Urothelium cell line (cell line): ENCODE results near the gene SLC38A10.

ENCODE experiments used
- DNase-seq: peaks from one replicate; pipeline ENCODE4 v3.0.0; 2011; ENCODE audit warnings: low spot score, mixed read lengths
- FAIRE-seq: peaks from 2 replicates; lab custom pipeline; 2011; peaks lifted over from hg19 to GRCh38; lab: Jason Lieb, UNC

Gene SLC38A10

DNA sequence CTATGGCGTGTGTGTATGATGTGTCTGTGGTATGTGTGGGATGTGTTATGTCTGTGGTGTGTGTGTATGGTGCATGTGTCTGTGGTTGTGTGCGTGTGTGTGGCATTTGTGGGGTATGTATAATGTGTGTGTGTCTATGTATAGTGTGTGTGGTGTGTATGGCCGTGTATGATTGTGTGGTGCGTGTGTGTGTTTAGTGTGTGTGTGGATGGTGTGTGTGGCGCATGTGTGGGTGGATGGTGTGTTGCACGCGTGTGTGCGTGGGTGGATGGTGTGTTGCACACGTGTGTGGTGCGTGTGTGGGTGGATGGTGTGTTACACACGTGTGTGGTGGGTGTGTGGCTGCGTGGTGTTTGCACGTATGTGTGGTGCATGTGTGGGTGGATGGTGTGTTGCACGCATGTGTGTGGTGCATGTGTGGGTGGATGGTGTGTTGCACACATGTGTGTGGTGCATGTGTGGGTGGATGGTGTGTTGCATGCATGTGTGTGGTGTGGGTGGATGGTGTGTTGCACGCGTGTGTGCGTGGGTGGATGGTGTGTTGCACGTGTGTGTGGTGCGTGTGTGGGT is 5.6 kb upstream of the SLC38A10 start:
- FAIRE-seq (peak; percentile 100), DNase-seq (no peak)

DNA sequence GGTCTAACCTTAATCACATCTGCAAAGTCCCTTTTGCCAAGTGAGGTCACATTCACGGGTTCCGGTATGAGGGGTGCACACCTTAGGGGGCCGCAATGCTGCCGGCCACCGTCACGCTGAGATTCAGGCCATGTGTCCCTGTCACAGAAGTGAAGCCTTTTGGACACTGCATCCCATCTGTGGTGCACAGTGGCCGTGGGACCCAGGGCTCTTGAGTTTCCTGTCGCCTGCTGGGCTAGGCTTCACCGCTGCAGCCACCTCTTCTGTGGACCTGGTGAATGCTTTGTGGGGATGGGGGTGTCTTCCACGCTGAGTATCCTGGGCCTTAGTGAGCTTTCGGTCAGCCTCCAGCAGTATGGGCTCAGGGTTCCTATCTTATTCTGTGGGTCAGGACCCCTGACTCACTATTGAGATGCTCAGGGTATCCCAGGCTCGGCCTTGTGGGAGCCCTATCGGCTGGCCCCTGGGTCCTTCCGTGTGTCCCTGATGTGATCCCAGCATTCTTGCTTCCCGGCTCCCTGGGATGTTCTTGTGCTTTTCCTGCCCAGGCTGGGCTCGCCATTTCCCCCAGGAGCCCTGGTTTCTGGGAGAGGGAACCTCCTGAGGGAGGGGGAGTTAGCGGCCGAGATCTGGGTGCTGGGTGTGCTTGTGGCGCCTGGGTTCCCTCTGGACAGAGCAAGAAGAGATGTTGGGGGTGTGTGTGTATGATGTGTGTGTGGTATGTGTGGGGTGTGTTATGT is 4.9 kb upstream of the SLC38A10 start:
- DNase-seq (no peak), FAIRE-seq (no peak)

DNA sequence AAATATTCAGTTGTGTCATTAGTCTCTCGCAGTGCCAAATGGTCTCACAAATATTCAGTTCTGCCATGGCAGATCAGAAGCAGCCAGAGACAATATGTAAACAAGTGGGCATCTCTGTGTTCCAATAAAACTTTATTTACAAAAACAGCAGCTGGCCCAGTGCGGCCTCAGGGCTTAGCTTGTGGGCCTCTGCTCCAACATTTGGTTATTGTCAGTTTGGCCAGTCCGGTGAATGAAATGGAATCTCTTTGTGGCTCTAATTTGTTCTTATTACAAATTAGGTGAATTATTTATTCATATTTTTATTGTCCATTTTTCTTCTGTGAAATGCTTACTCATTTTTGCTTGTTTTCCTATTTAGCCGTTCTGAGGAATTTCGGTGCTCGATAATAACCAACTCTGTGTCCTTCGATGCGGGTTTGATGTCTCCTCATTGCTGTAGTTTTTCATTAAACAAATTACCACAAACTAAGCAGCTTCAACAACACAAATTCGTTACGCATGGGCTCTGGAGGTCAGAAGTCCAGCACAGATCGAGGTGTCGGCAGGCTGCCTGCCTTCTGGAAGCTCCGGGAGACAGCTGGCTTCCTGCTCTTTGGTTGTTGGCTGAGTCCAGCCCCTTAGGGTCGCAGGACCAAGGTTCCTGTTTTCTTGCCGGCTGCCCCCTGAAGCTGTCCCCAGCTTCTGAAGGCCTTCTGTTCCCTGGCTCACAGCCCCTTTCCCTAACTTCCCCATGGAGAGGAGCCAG is 4.1 kb upstream of the SLC38A10 start:
- no peak for FAIRE-seq
- DNase-seq: no peak

DNA sequence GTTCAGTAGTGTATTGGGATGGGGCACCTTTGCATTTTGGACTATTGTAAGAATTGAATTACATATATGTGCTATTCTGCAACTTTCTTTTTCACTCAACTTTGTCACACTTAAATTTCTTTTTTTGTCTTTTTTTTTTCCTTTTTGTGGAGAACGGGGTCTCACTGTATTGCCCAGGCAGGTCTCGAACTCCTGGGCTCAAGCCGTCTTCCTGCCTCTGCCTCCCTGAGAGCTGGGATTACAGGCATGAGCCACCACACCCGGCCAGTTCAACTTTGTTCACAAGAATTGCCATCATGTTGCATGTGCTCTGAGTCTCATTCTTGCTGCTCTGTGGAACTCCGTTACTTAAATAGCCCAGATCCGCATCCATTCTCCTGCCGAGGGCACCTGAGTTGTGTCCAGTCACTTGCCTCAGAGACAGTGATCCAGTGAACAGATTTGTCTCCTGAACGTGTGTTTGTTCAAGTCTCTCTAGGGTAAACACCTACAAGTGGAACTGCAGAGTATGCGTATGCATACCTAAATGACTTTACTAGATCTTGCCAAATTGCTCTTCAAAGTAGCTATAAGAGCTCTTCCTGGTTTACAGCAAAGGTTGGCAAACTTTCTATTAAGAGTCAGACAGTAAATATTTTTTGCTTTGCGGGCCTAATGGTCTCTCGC is 3.4 kb upstream of the SLC38A10 start:
- no peak for FAIRE-seq

DNA sequence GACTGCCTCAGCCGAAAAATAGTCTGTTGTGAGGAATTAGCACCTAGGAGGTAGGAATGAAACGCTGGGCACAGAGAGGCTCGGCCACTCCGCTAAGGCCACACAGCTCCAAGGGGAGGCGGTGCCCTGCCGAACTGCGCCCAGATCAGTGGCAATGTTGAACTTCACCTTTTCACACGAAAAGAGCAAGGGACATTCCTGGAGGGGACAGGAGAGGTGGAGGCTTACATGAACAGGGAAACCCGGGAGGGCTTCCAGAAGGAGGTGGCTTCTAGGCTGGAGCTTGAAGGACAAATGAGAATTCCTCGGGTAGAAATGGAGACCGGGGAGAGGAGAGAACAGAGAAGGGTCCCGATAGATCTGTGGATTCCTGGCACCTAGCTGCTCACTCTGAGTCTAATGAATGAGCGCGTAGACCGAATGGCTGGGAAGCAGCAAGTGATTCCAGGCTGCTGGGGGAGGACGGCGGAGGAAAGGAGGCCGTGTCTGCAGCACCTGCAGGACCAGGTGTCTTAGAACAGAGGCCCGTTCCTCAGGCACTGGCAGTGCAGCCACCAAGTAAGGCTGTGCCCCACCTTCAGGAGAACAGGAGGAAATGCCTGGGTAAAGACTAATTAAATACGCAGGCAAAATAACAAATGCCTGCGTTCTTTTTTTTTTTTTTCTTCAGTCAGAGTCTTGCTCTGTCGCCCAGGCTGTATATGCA is 722 bp upstream of the SLC38A10 start:
- FAIRE-seq: no peak
- peak; percentile 88 for DNase-seq

More for the DNA sequence above, 3.4 kb upstream of the SLC38A10 start:
- DNase-seq: no peak

DNA sequence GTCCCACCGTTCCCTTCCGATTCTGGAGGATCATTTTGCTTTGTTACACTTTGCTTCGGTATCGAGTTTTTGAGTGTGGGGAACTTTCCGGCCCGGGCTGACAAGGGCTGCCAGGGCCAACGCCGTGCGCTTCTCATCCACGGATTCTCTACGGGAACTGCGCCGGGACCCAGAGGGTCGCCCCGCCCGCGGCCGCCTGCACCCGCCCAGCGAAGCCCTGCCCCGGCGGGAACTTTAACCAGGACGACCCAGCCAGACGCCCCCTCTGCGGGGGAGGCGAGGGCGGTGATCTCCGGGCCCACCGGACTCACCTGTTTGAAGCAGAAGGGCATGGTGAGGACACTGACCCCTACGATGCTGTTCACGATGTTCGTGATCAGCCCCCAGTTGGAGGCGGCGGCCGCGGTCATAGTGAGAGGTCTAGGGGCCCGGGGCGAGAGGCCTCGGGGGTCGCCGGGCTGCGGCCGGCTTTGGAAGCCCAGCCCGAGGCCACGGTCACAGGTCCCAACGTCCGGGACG is 536 bp downstream of the SLC38A10 start:
- peak; percentile 54 for DNase-seq
- FAIRE-seq: no peak

DNA sequence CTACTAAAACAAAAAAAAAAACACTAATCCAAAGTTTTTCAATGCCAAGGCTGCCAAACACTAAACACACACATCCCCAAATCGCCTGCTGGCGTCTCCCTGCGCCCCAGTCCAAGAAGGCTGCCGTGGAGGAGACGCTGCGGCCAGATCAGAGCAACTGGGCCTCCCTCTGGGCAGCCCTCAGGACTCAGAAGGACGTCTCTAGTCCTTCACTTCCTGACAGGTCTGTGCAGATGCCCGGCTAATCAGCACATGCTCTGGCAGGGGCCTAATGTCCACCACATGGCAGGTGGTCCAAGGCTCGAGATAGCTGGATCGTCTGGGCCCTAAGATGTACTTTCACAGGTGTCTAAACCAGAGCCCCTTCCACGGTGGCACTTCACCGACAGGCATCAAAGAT is 2.7 kb downstream of the SLC38A10 start:
- FAIRE-seq (no peak), DNase-seq (no peak)

DNA sequence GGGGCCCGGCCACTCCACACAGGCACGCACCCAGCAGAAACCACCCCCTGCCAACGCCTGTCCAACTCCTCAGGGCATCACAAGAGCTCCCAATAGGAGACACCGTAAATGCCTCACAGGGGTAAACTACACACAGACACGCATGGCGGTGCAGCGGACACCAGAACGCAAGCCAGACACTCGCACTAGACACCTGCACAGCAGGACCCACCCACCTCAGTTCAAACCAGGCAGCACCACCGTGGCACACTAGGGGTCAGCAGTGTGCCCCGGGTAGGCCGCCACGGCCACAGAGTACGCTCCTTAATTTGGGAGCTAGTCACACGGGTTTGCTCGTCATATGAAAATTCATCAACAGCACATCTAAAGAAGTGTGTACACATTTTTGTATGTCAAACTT is 3.4 kb downstream of the SLC38A10 start:
- FAIRE-seq (peak; percentile 86), DNase-seq (peak; percentile 85)

DNA sequence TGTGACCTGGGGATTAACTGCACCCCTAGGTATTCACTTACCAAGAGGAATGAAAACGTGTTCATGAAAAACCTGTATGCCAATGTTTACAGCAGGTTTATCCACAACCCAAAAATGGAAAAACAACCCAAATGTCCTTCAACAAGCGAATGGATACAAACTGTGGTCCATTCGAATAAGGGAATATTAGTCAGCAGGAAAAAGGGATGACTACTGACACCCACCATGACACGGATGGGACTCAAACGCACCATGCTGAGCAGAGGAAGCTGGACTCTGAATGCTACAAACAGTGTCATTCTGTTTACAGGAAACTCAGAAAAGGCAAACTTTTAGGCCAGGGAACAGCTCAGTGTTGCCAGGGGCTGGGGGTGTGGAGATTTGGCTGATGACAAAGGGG is 4.9 kb downstream of the SLC38A10 start:
- FAIRE-seq (peak; percentile 13), DNase-seq (no peak)

DNA sequence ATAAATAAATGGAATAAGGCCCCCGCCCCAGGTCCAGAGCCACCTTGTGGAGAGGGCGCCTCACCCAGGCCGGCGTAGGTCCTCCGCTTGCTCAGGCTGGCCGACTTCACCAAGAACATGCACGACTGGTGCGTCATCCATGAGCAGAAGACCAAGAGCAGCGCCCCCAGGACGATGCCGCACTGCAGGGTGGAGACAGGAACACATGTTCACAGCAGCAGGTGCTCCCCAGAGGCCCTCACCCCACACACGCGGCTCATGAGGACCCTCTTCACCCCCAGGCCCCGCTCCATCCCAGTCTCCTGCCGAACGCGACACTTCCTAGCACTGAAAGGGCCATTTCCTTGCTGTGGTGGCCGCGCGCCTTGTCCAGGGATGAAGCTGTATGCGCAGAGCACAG is 5.5 kb downstream of the SLC38A10 start:
- DNase-seq (no peak), FAIRE-seq (no peak)

DNA sequence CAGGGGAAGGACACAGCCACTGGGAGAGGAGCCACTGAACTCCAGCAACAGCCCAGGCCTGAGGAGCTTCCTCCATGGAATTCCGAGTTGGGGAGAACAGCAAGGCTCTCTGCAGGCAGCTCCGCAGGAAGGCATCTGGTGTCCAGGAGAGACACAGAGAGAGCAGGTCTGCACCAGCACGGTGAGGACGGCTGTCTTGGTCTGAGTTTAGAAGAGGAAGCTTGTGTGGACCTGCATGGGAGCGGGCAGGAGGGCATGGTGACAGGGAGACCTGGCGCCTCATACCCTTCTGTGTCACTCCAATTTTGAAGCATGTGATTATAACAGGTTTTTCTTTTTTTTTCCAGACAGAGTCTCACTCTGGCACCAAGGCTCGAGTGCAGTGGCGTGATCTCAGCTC is 6.4 kb downstream of the SLC38A10 start:
- FAIRE-seq: no peak

DNA sequence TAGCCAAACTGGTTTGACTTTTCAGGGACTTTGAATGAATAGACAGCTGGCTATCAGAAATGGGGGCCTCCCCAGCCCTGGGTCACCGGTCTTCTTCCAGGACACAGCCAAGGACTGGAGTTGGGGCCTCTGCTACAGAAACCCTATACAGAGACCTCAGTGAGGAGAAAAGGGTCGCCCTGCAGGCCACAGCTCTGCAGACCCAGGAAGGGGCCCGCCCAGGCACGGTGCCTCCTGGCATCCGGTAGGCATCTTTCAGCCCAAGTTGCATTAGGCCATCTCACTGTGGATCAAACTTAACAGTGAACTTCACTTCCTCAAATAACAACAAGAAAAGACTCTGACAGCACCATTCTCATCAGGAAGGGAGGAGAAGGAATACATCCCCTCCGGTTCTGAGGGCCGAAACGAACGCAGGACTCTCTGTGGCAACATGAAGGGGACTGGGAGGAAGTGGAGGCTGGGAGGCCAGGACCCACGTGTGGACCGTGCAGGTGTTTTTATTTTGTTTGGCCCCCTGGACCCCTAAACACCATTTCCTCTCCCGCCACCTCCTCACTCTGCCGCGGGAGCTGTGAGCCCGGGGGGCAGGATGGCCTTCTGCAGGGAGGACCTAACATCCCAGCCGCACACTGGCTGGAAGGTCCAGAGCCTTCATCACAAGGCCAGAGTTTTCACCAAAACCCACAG is 7.2 kb downstream of the SLC38A10 start:
- DNase-seq: no peak
- no peak for FAIRE-seq

More for the DNA sequence above, 6.4 kb downstream of the SLC38A10 start:
- DNase-seq: no peak

DNA sequence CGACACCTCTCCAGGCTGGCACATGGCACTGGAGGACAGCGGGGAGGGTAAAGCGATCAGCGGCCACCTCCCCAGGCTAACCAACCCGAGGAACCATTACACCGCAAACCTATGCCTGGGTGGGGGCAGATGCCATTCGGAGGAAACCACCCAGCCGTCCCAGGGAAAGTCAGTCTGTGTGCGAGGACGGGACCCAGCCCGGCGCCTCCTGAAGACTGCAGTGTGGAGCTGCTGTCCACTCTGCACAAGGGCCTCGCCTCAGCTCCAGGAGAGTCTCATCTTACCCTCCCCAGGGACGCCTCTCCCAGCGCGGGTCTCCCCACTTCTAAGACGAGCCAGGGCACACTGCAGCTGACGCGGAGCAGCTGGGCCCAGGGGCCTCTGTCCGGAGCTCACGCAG is 8.0 kb downstream of the SLC38A10 start:
- DNase-seq (no peak), FAIRE-seq (no peak)

DNA sequence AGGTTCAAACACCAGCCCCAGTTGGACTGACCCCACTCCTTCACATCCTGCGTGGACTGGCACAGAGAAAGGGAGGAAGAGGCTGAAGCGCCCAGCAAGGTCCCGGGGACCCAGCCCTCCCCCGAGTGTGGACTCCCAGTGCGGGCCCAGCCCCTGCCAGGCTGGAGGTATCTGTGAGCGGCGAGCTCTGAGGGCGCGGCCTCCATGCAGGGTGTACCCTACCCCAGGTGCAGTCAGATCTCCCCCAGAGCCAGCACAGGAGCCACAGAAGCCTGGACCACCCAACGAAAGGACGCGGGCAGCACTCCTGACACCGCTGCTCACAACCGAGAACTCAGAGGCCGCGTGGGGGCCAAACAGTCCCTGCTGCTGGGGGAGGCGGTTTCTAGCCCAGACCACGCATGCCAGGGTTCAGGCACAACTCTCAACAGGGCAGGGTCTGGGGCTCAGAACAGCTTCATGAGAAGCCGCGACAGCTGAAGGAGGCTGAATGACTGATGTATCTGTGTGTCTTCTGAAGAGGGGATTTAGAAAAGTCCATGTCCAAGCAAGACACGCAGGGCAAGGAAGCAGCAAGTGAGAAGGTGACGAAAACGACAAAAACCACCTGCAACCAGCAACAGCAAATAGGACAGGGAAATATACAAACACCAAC is 8.5 kb downstream of the SLC38A10 start:
- FAIRE-seq (no peak), DNase-seq (no peak)

DNA sequence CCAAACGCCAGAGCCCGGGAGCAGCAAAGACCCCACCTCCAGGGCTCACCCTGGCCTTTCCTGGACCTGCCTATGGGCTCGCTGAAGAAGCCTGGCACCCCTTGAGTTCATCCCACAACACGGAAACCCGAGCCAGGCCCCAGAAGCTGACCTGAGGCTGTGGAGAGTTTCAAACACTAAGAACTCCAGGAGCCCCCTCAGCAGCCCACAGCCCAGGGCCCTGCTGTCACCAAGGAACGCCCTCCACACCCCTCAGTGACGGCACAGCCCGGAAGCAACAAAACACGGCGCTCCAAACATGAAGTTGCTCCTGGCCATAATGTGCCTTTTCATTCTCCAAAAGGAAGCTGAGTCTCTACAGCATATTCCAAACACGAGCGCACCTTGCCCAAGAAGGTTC is 9.2 kb downstream of the SLC38A10 start:
- FAIRE-seq (no peak), DNase-seq (no peak)

DNA sequence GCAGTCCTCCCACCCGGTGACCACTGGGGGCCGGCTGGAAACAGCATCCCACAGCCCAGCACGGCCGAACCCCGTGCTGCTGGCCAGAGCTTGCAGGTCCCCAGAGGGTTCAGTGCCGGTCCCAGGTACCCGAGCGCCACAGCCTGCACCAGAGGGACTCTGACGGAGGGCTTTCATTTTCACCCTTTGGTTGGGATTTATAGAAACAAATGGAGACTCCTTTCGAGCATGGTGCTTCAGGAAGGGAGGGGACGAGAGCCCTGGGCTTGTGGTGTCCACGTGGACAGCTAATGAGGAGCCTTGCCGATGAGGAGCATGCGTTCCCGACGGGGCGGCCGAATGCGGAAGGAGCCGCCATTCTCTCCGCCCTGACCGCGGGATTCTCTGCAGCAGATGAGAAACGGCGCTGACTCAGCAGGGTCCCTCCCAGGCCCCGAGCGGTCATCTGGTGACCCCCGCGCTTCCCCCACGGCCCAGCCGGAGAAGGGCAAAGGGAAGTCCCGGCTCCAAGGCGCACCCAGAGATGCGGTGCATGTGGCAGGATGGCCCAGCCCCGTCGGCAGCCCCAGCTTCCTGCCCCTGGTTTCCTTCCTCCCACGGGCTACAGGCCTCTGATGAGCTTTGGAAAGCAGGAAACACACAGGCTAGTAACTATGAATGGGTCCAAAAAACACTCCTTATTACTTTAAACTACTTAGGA is 9.8 kb downstream of the SLC38A10 start:
- DNase-seq: no peak
- no peak for FAIRE-seq

DNA sequence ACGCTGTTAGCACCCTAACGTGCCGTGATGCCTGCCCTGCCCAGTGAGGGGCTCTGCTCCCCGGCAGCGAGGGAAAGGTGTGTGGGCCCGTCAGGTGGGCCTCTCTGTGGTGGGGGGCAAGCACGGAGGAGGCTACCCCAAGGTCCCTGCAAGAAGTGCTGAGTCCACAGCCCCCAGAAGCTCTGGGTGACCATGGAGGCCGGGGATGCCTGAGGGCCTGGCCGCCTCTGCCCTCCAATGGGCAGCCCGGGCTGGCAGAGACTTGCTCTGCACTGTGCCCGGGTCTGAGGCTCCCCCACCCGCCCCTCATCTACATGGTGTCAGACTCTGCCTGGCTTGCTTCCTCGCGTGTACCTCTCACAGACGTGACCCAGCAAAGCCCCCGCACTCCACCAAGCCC is 12.2 kb downstream of the SLC38A10 start:
- DNase-seq: no peak
- FAIRE-seq: no peak

DNA sequence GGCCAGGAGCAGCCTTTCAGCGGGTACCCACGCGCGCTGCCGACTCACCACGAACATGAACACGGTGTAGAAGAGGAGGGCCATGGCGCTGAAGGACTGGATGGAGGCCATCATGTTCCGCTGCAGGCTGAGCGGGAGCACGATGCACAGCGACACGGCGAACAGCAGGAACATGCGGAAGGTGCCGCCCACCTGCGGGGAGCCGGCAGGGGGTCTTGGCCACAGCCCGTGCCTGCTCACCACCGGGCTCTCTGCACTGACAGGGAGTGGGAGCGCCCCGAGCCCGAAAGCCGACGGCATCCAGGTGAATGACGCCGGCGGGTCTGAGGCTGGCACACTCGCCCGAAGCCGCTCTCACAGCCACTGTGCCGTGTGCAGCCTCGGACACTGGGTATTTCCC is 13.0 kb downstream of the SLC38A10 start:
- FAIRE-seq (peak; percentile 27), DNase-seq (no peak)

DNA sequence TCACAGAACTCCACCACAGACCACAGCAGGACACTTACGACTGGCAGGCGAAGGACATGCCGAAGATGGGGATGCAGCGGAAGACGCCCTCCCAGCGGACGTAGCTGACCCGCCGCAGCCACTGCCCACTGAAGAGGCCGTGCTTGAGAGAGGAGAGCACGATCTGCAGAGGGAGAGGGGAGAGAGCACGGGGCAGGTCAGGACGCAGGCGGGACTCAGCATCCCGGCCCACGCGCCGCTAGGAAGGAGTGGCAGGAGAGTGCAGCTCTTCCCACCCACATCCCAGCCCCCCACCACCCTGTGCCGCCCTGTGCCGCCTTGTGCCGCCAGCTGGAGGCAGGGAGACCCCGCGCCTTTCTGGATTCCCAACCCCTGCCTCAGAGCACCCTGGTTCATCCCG is 14.5 kb downstream of the SLC38A10 start:
- FAIRE-seq (no peak), DNase-seq (no peak)
